SU-DHL-6 (cell line): ENCODE measurements around the gene THY1.

Source experiments
- CTCF ChIP-seq: fragments of 200-600 bp; sonication (generic); IDR thresholded peaks from one replicate; pipeline ENCODE4 v1.5.1; 2017; ENCODE audit warnings: antibody characterized with exemption, mild to moderate bottlenecking, low read length, moderate library complexity; ENCODE audit not compliant: insufficient read depth, poor library complexity, severe bottlenecking
- EZH2phosphoT487 ChIP-seq: fragments of 200-600 bp; sonication (generic), shearing (Covaris generic); conservative IDR thresholded peaks from 2 replicates; pipeline ENCODE4 v1.6.1; 2018; ENCODE audit warnings: mild to moderate bottlenecking, antibody characterized with exemption, low read length, moderate library complexity, mixed read lengths

- TF ChIP-seq CTCF (no peak), EZH2phosphoT487 (no peak)
Measured at GRCh38 chr11:119447664-119448242, 24.8 kb upstream of the THY1 start.
